Measurements from ENCODE around the gene SPTBN4. TPM values are rescaled to one million over a fixed set of nuclear protein-coding genes. Genes with fewer than 3 reads are reported as not detected.

SPTBN4 gene
- total RNA-seq, 2 donors from 2014 or later = 0.79 to 2.0 TPM

DNA sequence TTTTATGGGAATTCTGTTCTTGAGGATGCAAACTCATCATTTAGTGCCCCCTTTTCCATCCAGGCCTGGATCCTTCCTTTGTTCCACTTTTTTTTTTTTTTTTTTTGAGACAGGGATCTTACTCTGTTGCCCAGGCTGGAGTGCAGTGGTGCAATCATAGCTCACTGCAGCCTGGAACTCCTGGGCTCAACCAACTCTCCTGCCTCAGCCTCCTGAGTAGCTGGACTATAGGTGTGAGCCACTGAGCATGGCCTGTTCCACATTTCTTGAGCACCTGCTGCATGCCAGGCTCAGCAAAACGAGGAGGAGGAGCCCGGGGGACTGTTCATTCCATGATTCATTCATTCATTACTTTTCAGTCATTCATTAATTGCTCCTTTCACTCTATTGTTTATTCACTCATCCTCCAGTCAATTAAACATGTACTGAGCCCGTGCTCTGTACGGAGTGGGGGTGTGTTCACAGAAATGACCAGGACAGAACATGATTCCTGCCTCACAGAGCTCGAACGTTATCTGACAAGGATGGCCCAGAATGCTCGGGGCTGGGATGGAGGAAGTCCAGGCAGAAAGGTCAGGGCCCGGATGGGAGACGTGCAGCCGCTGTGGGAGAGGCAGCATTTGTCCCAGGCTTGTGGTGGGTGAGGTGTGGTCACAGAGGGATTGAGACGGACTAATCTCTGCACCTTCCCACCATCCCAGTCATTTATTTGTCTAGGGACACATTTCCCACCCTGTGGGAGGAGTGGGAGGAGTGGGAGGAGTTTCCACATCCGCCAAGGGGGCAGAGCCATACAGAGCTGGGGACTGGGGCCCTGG is 58.6 kb downstream of the SPTBN4 start:
- TF ChIP-seq CTCF (conservative IDR thresholded peaks at IDR 0.05) = no peak
- Histone ChIP-seq H3K4me1 (ENCODE audit: control insufficient read depth, insufficient read depth, low read length) (no peaks in the 10 kb centered on the region), H3K4me3 (ENCODE audit: low read length) (no peak overlapping the region), H3K27me3 (ENCODE audit: control insufficient read depth, insufficient read depth, low read length, poor library complexity, severe bottlenecking) (peaks cover 14% of the 10 kb centered on the region), H3K36me3 (ENCODE audit: control insufficient read depth, insufficient read depth, low read length) (no peaks in the 10 kb centered on the region), H3K9me3 (ENCODE audit: control insufficient read depth, low read length) (no peaks in the 10 kb centered on the region), H3K27ac (ENCODE audit: low read depth, low read length) (no peak overlapping the region), H3K9ac (ENCODE audit: extremely low read depth, low read length, poor library complexity, severe bottlenecking) (no peak overlapping the region)
- Mint-ChIP-seq H3K9me3 (peaks cover 4% of the 10 kb centered on the region), H3K4me1 (peaks cover 7% of the 10 kb centered on the region), H3K4me3 (no peak overlapping the region), H3K27me3 (ENCODE audit: insufficient read depth) (peaks cover 45% of the 10 kb centered on the region), H3K36me3 (ENCODE audit: low read depth) (no peaks in the 10 kb centered on the region), H3K27ac (no peak overlapping the region)
- WGBS, 2 experiments (ENCODE audit: insufficient coverage in 1 of 2, insufficient read length in 1 of 2) = 81 to 86% methylated on average over 6 to 11 of the region's 12 CpGs
- DNase-seq = no peak

DNA sequence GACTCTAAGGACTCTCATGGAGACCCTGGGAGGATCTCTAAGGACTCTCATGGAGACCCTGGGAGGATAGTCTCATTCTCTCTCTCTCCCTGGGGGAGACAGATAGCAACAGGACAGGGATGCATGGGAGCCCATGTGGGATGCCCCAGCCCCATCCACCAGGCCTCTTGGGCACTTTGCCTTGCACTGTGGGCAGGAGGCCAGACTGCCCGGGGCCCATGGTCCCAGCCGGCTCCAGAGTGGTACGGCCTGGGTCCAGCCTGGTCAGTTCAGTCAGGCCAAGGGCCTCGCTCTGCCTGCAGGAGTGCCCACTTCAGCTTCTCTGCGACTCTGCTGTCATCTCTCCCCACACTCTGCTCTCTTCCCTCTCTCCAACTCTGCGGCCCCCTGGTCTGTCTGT is 61.3 kb downstream of the SPTBN4 start:
- H3K4me1 Mint-ChIP-seq = peaks cover 7% of the 10 kb centered on the region
- peaks cover 42% of the 10 kb centered on the region for H3K27me3 Mint-ChIP-seq (ENCODE audit: insufficient read depth)
- H3K27me3 ChIP-seq (ENCODE audit: control insufficient read depth, insufficient read depth, low read length, poor library complexity, severe bottlenecking) = peaks cover 14% of the 10 kb centered on the region
- no peaks in the 10 kb centered on the region for H3K9me3 Mint-ChIP-seq
- no peak overlapping the region for H3K27ac Mint-ChIP-seq
- no peaks in the 10 kb centered on the region for H3K9me3 ChIP-seq (ENCODE audit: control insufficient read depth, low read length)
- no peak for TF ChIP-seq CTCF (conservative IDR thresholded peaks at IDR 0.05)
- H3K36me3 Mint-ChIP-seq (ENCODE audit: low read depth) = no peaks in the 10 kb centered on the region
- no peak overlapping the region for H3K4me3 Mint-ChIP-seq
- no peak overlapping the region for H3K4me3 ChIP-seq (ENCODE audit: low read length)
- WGBS, 2 experiments (ENCODE audit: insufficient coverage in 1 of 2, insufficient read length in 1 of 2) = 85 to 87% methylated on average over 4 to 6 of the region's 6 CpGs
- no peak overlapping the region for H3K27ac ChIP-seq (ENCODE audit: low read depth, low read length)
- no peaks in the 10 kb centered on the region for H3K36me3 ChIP-seq (ENCODE audit: control insufficient read depth, insufficient read depth, low read length)
- no peaks in the 10 kb centered on the region for H3K4me1 ChIP-seq (ENCODE audit: control insufficient read depth, insufficient read depth, low read length)
- no peak overlapping the region for H3K9ac ChIP-seq (ENCODE audit: extremely low read depth, low read length, poor library complexity, severe bottlenecking)
- no peak for DNase-seq

DNA sequence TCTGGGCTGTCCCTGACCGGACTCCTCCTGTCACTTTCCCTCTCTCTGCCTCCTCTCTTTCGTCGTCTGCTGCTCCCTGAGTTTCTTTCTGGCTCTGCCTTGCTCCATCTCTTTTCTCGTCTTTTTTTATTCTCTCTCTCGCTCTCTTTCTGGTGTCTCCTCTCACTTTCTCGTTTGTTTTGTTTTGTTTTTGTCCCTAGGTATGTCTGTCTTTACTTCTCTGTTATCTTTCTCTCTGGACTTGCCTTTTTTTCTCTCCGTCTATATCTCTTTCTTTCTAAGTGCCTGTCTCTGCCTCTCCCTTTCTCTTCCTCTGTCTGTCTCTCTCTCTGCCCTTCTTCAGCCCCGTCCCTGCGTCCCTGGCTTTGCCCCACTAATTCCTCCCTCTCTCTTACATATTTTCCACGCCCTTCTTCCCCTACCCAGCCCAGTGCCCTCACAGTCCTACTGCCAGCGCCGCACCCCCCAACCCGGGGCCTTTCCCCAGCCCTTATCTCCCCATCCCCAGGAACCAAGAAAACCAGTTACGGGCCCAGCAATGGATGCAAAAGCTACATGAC is 61.8 kb downstream of the SPTBN4 start:
- peaks cover 46% of the 10 kb centered on the region for H3K27me3 Mint-ChIP-seq (ENCODE audit: insufficient read depth)
- TF ChIP-seq CTCF (conservative IDR thresholded peaks at IDR 0.05) = no peak
- Histone ChIP-seq H3K9ac (ENCODE audit: extremely low read depth, low read length, poor library complexity, severe bottlenecking) (no peak overlapping the region), H3K4me3 (ENCODE audit: low read length) (no peak overlapping the region), H3K9me3 (ENCODE audit: control insufficient read depth, low read length) (no peaks in the 10 kb centered on the region), H3K36me3 (ENCODE audit: control insufficient read depth, insufficient read depth, low read length) (no peaks in the 10 kb centered on the region), H3K4me1 (ENCODE audit: control insufficient read depth, insufficient read depth, low read length) (no peaks in the 10 kb centered on the region), H3K27me3 (ENCODE audit: control insufficient read depth, insufficient read depth, low read length, poor library complexity, severe bottlenecking) (peaks cover 14% of the 10 kb centered on the region), H3K27ac (ENCODE audit: low read depth, low read length) (no peak overlapping the region)
- no peaks in the 10 kb centered on the region for H3K36me3 Mint-ChIP-seq (ENCODE audit: low read depth)
- DNase-seq = no peak
- no peak overlapping the region for H3K27ac Mint-ChIP-seq
- no peak overlapping the region for H3K4me3 Mint-ChIP-seq
- H3K9me3 Mint-ChIP-seq = no peaks in the 10 kb centered on the region
- H3K4me1 Mint-ChIP-seq = peaks cover 7% of the 10 kb centered on the region
- 72 to 79% methylated on average over 10 to 14 of the region's 14 CpGs for WGBS, 2 experiments (ENCODE audit: insufficient coverage in 1 of 2, insufficient read length in 1 of 2)

All from endodermal cell (in vitro differentiated cells).